Fibroblast of skin of left biceps (primary cell): ENCODE measurements around the gene MON1A.
"Not testable (repeated sequence)": the region's sequence is repeated elsewhere in the genome, so short reads cannot be mapped to it uniquely, and the experiment has no call there.

Experiments
- DNase-seq, 2 experiments: peaks; one replicate each; pipeline ENCODE4 v3.0.0-alpha.2; 2013; ENCODE audit warnings: low read depth in 2 of 2

MON1A gene

DNA sequence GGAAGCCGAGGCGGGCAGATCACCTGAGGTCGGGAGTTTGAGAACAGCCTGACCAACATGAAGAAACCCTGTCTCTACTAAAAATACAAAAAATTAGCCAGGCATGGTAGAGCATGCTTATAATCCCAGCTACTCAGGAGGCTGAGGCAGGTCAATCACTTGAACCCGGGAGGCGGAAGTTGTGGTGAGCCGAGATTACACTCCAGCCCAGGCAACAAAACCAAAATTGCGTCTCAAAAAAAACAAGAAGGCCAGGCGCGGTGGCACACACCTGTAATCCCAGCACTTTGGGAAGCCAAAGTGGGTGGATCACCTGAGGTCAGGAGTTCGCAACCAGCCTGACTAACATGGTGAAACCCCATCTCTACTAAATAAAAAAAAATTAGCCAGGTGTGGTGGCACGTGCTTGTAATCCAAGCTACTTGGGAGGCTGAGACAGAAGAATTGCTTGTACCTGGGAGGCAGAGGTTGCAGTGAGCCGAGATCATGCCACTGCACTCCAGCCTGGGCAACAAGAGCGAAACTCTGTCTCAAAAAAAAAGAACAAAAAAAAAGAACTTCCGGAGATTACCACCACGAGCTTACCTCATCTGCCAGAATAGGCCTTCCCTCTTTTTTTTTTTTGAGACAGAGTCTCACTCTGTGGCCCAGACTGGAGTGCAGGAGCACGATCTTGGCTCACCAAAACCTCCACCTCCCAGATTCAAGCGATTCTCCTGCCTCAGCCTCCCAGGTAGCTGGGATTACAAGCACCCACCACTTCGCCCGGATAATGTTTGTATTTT, 11.6 kb downstream of the MON1A start:
- not testable (repeated sequence) for DNase-seq

DNA sequence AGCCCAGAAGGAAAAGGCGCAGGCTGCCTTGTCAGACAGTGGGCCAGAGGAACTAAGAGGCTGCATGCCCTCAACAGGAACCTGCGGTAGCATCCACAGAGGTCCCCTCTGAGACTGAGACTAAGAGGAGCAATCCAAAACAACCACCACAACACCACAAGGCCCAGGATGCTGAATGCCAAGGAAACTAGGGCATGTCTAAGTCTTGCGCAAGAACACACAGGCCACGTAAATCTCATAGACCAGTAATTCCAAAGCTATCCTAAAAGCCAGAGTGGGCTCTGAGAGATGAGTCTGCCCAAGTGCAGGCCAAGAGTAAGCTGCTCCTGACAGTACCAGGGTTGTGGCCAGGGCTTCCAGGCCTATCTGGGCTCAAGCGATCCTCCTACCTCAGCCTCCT, 12.9 kb downstream of the MON1A start:
- DNase-seq: no peak

DNA sequence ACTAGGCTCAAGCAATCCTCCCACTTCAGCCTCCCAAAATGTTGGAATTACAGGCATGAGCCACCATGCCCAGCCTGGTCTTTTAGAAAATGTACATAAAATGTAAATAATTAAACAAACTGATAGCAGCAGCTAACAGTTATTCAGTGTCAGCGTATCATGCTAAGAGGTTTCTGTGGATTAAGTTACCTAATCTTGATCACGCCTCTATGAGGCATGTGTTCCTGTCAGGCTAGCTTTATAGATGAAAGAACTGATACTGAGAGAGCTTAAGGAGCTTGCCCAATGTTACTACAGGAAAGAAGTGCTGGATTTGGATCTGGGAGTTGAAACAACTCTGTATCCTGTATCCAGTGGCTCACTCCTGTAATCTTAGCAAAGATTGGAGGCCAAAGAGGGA, 14.7 kb downstream of the MON1A start:
- no peak for DNase-seq

DNA sequence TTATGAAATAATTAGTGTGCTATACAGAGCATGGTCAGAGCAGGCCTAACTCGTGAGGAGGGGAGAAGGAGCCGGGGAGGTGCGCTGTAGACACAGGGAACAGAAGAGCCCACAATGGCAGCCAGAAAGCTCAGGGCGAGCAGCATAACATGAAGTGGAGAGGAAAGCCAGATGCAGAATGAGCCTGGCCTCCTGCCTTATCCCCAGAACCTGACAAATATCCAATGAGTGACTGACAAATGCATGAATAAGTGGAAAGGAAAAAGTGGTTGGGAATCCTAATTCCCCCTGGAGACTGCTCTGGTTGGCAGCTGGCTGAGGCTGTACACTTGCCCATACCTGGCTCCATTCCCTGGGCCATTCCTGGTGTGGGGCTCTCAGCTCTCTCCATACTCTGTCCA, 16.7 kb downstream of the MON1A start:
- no peak for DNase-seq

DNA sequence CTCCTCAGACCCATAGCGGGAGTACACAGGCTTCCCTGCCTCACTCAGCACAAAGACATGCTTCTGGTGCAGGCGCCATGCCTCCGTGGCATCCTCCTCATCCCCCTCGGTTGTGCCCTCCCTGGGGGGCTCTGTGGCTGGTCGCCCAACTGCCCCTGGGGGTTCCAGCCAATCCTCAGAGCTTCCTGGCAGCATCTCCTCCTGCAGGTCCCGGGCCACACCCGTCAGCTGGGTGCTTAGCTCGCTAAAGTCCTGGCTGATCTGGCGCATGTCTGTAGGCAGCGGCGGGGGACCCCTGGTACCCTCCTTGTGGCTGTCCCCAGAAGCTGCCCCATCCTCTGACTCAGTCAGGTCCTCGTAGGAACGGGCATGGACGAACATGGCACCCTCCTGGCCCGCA, 18.0 kb downstream of the MON1A start:
- DNase-seq: no peak

DNA sequence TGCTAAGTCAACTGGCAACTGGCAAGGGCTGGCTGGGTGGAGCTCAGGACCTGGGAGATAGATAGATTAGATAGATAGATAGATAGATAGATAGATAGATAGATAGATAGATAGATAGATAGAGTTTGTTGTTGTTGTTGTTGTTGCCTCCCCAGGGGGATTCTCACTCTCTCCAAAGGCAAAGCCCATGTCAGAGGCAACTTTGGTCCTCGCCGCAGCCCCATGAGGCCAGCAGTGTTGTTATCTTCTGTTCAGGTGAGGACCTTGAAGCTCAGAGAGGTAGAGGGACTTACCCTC, 18.5 kb downstream of the MON1A start:
- DNase-seq: no peak

DNA sequence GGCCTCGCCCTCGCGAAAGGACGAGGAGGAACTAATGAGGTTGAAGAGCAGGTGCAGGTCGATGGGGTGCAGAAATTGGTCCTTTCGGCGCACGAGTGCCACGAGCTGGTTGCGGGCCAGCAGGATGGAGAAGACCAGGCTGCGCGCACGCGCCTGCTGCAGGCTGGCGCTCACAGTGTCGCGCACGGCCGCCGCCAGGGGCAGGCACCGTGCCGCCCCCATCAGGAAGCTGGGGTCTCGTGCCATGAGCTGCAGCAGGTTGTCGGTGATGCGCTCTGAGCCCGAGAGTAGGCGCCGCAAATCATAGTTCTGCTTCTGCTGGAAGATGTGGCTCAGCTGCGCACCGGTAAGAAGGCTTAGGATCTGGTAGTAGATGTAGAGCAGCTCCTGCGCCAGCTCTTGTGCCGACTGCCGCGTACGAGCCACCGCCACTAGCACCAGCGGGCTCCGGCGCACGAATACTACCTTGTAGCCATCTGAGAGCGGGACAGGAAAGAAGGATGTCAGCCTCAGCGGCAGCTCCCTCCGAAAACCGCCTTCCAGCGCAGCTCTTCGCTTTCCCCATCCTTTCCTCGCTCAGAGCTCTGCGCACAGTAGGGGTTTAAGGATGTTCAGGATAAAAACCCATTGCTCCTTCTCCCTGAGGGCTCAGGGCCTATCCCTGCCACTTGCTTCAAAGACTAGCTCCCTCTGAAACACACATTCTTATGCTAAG, 19.0 kb downstream of the MON1A start:
- no peak for DNase-seq

DNA sequence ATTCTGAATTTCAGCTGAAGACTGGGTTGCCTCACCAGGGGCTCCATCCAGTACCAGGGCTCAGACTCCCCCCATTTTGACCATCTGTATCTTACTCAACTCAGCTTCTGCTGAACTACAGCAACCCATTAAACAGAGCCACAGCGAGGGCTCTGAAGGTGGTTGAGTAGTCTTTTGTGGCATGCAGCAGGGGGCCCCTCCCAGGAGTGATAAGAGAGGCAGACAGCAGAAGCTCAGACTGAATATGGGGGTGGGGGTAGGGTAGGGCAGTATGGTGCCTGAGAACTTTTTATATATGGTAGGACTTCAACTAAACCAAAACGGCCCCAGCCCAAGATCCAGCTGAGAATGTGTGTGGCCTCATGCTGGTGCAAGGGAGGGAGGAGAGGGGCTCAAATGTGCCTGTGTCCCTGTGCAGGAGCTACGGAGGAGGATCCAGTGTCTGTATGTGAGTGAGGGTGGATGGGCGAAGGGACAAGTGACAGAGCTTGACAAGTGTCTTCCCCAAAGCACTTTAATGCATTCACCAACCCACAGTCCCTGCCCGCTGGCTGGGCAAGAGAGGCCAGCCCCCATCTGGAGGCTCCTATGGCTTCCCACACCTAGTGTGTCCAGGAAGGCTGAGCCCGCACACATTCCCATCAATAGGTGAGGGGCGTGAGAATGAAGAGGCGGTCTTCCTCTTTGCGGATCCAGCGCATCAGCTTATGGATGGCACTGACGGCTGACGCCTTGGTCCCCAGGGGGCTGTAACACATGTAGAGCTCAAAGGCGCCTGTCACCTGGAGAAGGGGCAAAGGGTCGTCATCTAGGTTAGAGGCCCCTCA, 21.0 kb downstream of the MON1A start:
- DNase-seq: no peak

DNA sequence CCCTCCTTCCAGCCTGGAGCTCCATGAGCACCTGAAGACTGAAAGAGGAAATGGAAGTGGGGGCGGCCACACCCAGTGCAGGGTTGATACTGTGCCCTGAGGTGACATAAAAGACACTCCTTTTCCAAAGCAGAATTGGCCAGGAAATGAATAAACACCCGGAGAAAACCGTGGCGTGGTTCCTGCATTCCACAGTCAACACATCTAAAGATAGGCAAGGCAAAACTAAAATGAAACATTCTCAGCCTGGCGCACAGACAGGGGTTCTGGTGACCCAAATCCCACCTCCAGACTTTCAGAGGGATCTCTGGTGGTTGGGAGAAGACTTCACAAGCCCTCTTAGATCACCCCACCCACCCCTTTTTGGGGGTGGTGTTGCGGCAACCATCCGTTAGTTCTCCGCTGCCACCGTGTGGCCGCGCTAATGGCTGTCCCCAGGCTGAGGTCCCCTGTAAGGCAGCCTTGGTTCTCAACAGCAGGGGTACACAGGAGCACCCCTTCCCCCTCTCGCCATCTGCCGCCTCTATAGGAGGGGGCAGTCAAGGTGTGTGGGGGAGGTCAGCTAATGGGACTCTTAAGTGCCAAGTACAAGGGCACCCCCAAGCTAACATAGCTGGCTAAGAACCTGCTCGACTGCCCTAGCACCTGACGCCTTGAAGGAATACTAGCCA, 23.4 kb downstream of the MON1A start:
- DNase-seq: peak in 1 of 2 experiments; percentile 10

DNA sequence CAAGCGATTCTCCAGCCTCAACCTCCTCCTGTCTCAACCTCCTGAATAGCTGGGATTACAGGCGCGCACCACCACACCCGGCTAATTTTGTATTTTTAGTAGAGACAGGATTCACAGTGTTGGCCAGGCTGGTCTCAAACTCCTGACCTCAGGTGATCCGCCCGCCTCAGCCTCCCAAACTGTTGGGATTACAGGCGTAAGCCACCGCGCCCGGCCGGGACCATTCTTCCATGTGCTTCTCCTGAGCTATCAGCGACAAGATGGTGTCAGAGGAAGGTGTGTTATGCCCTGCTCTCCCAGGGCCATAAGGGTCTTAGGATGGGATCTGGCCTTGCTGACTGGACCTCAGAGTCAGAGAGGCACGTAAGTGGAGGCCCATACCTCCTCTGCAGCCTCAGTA, 25.2 kb downstream of the MON1A start:
- DNase-seq: not testable (repeated sequence)

DNA sequence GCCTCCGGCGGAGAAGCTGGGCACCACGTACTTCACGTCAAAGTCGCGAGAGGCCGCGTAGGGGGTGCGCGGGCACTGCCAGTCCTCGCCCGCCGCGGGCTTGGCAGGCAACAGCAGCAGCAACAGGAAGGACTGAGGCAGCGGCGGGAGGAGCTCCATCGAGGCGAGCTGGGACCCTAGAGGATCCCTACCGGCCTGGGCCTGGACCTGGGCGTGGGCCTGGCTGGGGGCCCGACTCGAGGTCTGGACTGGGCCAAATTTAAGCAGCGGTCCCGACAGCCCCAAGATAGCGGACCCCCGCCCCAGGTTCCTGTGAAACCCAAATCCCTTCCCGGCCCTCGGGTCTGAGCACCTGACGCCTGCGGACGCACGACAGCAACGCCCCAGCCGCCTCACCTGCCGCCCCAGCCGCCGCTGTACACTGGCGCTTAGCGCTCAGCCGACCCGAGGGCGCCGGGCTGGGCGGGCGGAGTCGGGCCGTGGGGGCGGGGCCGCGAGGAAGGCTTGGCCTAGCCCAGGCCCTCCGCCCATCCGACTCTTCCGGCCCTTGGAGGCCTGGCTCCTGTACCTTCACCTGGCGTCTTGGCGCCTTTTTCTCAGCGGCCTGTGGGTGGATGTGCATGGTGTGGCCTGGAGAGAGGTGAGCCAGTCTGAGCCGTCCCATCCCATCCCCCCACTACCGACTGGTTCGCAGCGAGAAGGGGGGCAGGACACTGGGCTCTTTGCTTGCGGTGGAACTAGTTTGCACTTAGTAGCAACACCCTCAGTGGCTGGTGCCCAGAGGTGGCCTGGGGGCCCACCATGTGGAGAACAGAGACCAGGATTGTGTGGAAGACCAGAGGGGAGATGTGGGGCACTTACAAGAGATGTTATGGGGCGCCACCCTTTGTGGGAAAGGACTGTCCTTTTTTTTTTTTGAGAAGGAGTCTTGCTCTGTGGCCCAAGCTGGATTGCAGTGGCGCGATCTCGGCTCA, 25.9 kb downstream of the MON1A start, which contains the start of gene MST1R:
MST1R (minus strand) TSS at position 423 of the 974 bp plus-strand sequence; CDS start at position 159, 264 bp downstream.
- no peak for DNase-seq

DNA sequence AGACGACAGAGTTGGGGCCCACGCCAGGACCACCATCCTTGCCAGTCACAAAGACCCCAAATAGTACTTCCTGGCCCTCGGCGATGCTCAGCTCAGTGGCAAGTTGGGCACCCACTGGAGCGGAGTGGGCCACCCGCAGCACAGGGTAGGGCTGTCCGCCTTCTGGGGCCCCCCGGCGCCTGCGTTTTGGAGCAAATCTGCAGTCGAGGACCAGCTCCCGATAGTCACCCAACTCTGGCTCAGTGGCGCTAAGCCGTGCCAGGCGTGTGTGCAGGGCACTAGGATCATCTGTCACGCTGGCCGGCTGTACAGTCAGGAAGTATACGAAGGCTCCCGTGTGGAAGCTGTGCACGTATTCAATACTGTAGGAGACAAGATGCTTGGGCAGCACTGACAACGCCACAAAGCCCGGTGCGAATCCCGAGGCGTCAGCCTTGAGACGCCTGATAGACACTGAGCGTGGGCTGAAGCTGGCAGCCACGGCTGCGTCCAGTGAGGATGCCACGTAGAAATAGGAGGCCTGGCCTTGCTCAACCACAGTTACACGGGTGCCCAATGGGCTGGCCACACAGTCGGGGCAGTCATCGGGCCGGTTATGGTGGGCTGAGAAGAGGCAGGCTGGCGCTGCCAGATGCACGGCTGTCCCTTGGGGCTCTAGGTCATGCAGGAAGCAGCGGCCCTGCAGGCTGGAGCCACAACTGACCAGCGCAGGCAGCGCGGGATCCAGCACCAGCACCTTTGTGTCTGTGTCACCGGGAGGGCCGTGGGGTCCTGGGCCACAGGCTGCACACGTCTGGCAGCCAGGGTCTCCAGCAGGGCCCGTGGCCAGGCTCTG, 26.9 kb downstream of the MON1A start:
- no peak for DNase-seq

DNA sequence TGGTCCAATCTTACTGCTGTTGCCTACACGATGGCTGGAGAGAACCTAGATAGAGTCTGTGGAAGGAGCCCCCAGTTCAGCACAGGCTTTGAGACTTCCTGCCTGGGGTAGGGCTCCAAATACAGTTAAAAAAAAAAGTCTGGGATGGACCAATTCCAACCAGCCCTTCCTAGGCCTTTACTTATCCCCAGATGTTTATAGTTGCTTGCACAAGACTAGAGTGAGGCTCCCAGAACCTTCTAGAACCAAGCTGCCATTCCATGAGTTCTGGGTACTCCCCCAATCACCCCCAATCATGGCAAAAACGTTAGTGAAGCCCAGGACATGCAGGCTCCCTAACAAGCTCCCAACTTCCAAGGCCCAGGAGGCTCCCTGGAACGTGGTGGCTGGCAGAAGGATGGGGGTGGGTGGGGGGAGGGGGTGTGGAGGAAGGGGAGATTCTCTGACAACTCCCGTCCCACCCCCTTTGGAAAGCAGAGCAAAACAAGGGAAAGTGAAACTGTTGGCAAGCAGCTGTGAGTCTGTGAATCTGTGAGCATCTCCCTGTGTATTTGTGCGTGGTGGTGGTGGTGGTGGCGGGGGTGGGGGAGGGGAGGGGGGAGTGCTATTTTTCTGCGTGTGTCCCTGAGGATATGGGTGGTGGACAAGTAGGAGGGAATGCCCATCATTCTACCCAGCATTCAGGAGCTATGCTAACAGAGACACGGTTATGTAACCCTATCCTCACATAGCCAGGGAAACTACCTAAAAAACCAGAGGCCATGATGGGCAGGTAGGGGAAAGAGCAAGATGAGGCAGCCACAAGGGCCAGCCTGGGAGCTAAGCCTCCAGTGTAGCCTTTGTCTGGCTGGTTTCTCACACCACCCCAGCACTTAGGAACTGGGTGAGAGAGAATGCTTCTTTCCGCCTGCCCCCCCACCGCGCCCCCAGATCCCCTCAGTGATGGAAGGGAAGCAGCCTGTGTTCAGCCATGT, 28.0 kb downstream of the MON1A start:
- no peak for DNase-seq

DNA sequence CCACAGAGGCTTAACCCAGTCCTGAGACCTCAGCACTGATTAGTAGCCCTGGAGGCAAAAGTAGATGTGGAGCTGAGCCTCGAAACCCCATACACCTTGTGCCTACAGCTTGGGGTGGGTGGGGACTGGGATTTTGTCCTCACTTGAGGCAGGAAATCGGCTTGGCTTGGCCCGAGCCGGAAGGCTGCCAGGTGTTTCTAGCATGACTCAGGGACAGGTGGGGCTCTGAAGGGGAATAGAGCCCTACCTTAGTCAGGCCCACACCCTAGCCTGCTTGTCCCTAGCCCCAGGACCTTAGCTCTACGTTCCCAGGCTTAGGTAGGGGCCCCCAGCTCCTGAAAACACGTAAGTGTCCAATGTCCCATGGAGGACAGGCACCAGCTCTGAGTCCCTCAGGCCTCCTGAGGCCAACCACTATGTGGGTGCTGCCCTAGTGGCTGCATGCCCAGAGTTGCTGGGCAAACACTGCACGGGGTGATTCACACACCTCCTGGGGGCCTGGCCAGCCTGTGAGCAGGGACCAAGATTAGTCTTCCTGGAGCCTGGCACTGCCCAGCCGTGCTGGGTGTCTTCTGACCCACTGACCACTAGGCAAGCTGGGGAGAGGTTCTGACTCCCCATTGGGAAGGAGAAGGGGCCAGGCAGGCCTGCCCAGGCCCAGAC, 29.0 kb downstream of the MON1A start:
- no peak for DNase-seq

DNA sequence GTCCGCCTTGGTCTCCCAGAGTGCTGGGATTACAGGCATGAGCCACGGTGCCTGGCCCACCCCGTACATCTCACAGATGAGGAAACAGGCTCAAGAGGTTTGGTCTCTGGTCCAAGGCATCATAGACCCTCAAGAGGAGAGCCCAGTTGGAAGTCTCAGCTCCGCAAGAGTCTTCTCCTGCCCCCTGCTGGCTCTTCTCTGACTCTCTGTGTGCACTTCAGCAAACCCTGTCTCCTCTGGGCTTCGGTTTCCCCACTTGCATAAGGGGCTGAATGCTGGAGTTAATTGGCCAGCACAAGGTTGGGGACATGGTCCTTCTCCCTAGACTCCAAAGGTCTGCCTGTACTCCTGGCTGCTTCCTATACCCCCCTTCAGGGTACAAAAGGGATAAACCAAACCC, 29.8 kb downstream of the MON1A start:
- DNase-seq: no peak

DNA sequence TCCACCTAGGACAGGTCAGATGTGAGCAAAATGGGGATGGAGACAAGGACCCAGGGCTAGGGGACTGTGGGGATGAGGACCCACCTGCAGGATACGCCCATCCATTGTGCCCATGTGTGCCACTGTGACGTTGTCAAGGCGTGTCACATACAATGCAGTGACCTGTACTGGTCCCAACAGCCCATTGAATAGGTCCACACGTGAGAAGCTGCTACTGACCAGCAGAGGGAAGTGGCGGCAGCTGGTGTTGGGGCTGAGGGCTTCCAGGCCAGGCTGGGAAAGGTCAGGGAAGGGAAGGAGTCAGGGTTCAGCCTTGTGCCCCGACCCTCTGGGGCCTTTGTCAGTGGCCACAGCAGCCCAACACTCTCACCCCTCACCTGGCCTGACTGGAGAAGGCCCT, 30.6 kb downstream of the MON1A start:
- no peak for DNase-seq

DNA sequence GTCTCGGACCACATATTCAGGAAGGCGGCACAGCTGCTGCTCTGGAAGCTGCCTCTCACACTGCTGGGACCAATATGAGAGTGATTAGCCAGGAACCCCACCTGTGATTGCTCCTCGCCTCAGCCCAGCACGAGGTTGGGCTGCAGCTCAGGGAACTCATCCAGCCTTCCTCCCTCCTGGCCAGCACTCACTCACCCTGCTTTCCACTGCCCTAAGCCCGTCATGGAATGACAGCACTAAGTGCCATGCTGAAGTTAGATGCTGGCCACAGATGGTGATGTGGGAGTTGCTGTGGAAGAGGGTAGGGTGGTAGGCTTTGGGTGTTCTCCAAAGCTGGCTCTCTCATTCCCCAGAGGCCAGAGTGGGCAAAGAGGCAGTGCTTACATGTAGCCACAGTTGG, 33.3 kb downstream of the MON1A start:
- no peak for DNase-seq

DNA sequence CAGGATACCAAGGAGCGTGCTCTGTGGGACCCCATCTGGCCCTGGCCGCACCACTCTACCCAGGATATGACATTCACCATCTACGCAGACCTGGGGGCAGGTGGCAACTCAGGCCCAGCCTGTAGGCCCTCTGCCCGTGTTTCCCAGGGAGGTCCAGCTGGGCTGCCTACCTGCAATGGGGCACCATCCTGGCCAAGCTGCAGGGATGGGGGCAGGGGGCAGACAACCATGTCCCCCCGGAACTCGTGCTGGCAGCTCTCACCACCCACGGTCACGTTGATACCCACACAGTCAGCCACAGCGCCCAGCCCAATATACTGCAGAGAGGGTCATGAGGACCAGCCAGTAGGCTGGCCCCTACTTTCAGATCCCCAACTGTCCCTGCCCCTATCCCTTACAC, 33.8 kb downstream of the MON1A start:
- DNase-seq: no peak
